Activated naive CD8-positive, alpha-beta T cell treated with anti-CD3 and anti-CD28 coated beads for 36 hours (primary cell): Measurements from ENCODE around the gene C12orf57. TPM values are rescaled to one million over a fixed set of nuclear protein-coding genes. Genes with fewer than 3 reads are reported as not detected.
"Not testable (repeated sequence)": the region's sequence is repeated elsewhere in the genome, so short reads cannot be mapped to it uniquely, and the experiment has no call there.

Experiments
- DNase-seq: peaks from one replicate; pipeline ENCODE4 v3.0.0; 2021
- H3K27ac Mint-ChIP-seq: one replicate; pipeline ENCODE4 v1.8.0; 2022; ENCODE audit warnings: mild to moderate bottlenecking, moderate library complexity, mixed read lengths
- H3K27me3 Mint-ChIP-seq: one replicate; pipeline ENCODE4 v1.8.0; 2022; ENCODE audit warnings: mild to moderate bottlenecking, mixed read lengths
- H3K36me3 Mint-ChIP-seq: one replicate; pipeline ENCODE4 v1.8.0; 2021; ENCODE audit warnings: mild to moderate bottlenecking, mixed read lengths
- H3K4me1 Mint-ChIP-seq: one replicate; pipeline ENCODE4 v1.8.0; 2021; ENCODE audit warnings: mixed read lengths
- H3K4me3 Mint-ChIP-seq: one replicate; pipeline ENCODE4 v1.8.0; 2022; ENCODE audit warnings: mild to moderate bottlenecking, moderate library complexity, mixed read lengths
- H3K9me3 Mint-ChIP-seq: one replicate; pipeline ENCODE4 v1.8.0; 2022; ENCODE audit warnings: mixed read lengths
- total RNA-seq, 2 experiments: library from RNA; stranded (reverse); gene quantifications; one replicate each; pipeline ENCODE4 v1.2.3, GENCODE V29; 2021

C12orf57 gene, protein sequence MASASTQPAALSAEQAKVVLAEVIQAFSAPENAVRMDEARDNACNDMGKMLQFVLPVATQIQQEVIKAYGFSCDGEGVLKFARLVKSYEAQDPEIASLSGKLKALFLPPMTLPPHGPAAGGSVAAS
- 100 to 1,000 TPM; 203 to 208 TPM for total RNA-seq

- H3K4me3 Mint-ChIP-seq, result peak within 1 kb of the TSS; percentile 84
- H3K27me3 Mint-ChIP-seq, result peaks cover 4% of the 10 kb centered on the region
- H3K27ac Mint-ChIP-seq, result peak within 1 kb of the TSS; percentile 93
- peak; percentile 89 for DNase-seq
- H3K4me1 Mint-ChIP-seq, result peaks cover 53% of the 10 kb centered on the region
- H3K9me3 Mint-ChIP-seq, result no peaks in the 10 kb centered on the region
- H3K36me3 Mint-ChIP-seq, result peaks cover 20% of the 10 kb centered on the region
Observed at GRCh38 chr12:6943722-6944380, at the start of gene C12orf57, which contains the start of gene RNU7-1. Gene C12orf57, plus strand, starts transcription at chr12:6944022. Its CDS starts 100 bp downstream, at chr12:6944122. Gene RNU7-1, plus strand, starts transcription at chr12:6943816.

GRCh38 chr12:6894321-6894720 is 49.5 kb upstream of the C12orf57 start:
- DNase-seq, result no peak
- H3K36me3 Mint-ChIP-seq, result peaks cover 1% of the 10 kb centered on the region
- H3K9me3 Mint-ChIP-seq, result no peaks in the 10 kb centered on the region
- H3K27ac Mint-ChIP-seq, result no peak overlapping the region
- no peak overlapping the region for H3K4me3 Mint-ChIP-seq
- H3K4me1 Mint-ChIP-seq, result peaks cover 19% of the 10 kb centered on the region
- H3K27me3 Mint-ChIP-seq, result no peaks in the 10 kb centered on the region

DNA sequence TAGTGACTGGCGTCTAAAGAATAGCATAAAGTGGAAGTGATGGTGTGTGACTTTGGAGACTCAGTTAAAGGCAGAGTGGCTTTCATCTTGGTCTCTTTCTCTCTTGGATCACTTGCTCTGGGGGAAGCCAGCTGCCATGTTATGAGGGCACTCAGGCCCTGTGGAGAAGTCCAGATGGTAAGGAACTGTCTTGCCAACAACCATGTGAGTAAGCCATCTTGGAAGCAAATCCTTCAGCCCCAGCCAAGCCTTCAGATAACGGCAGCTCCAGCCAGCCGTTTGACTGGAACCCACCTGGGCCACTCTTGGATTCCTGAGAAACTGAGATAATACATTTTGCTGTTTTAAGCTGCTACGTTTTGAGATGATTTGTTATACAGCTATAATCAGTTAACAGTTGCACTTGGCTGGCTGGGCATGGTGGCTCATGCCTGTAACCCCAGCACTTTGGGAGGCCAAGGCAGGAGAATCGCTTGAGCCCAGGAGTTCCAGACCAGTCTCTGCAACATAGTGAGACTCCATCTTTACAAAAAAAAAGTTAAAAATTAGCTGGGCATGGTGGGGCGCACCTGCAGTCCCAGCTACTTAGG is 46.9 kb upstream of the C12orf57 start:
- DNase-seq, result no peak
- peaks cover 1% of the 10 kb centered on the region for H3K36me3 Mint-ChIP-seq
- H3K27me3 Mint-ChIP-seq, result no peaks in the 10 kb centered on the region
- no peak overlapping the region for H3K4me3 Mint-ChIP-seq
- peaks cover 18% of the 10 kb centered on the region for H3K4me1 Mint-ChIP-seq
- H3K9me3 Mint-ChIP-seq, result no peaks in the 10 kb centered on the region
- H3K27ac Mint-ChIP-seq, result no peak overlapping the region

DNA sequence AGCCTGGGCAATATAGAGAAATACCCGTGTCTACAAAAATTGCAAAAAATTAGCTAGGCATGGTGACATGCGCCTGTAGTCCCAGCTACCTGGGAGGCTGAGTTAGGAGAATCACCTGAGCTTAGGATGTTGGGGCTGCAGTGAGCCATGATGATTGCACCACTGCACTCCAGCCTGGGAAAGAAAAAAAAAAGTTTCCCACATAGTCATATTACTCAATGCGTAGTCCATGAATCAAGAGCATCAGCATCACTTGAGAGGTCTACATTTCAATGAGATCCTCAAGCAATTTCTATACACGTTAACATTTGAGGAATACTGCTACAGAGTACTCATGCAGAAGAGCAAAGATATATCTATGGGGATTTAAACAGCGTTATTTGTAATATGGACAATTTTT is 44.4 kb upstream of the C12orf57 start:
- Mint-ChIP-seq H3K27ac (no peak overlapping the region), H3K36me3 (no peaks in the 10 kb centered on the region), H3K4me3 (no peak overlapping the region), H3K27me3 (no peaks in the 10 kb centered on the region), H3K9me3 (no peaks in the 10 kb centered on the region), H3K4me1 (peaks cover 12% of the 10 kb centered on the region)
- no peak for DNase-seq

- H3K27ac Mint-ChIP-seq, result no peak overlapping the region
Observed at GRCh38 chr12:6899837-6900519, 43.8 kb upstream of the C12orf57 start.

GRCh38 chr12:6902448-6902847 is 41.4 kb upstream of the C12orf57 start:
- H3K27ac Mint-ChIP-seq, result no peak overlapping the region

More at GRCh38 chr12:6899837-6900519, 43.8 kb upstream of the C12orf57 start:
- H3K27me3 Mint-ChIP-seq, result no peaks in the 10 kb centered on the region
- H3K4me3 Mint-ChIP-seq, result no peak overlapping the region
- no peaks in the 10 kb centered on the region for H3K36me3 Mint-ChIP-seq
- H3K9me3 Mint-ChIP-seq, result no peaks in the 10 kb centered on the region
- H3K4me1 Mint-ChIP-seq, result peaks cover 12% of the 10 kb centered on the region
- peak; percentile 30 for DNase-seq

GRCh38 chr12:6903722-6904121 is 40.1 kb upstream of the C12orf57 start:
- H3K36me3 Mint-ChIP-seq, result no peaks in the 10 kb centered on the region
- no peaks in the 10 kb centered on the region for H3K9me3 Mint-ChIP-seq
- no peaks in the 10 kb centered on the region for H3K27me3 Mint-ChIP-seq

More at GRCh38 chr12:6902448-6902847, 41.4 kb upstream of the C12orf57 start:
- Mint-ChIP-seq H3K27me3 (no peaks in the 10 kb centered on the region), H3K4me1 (peaks cover 12% of the 10 kb centered on the region), H3K36me3 (no peaks in the 10 kb centered on the region), H3K9me3 (no peaks in the 10 kb centered on the region), H3K4me3 (no peak overlapping the region)
- DNase-seq, result no peak

GRCh38 chr12:6904280-6905276 is 39.2 kb upstream of the C12orf57 start, which contains the start of gene LRRC23:
Gene LRRC23, plus strand, starts transcription at chr12:6904822. Its CDS starts 812 bp downstream, at chr12:6905634.
- H3K4me3 Mint-ChIP-seq, result no peak within 1 kb of the TSS
- peaks cover 10% of the 10 kb centered on the region for H3K4me1 Mint-ChIP-seq
- no peaks in the 10 kb centered on the region for H3K27me3 Mint-ChIP-seq
- H3K27ac Mint-ChIP-seq, result no peak within 1 kb of the TSS
- H3K36me3 Mint-ChIP-seq, result no peaks in the 10 kb centered on the region
- no peaks in the 10 kb centered on the region for H3K9me3 Mint-ChIP-seq
- peak; percentile 97 for DNase-seq

More at GRCh38 chr12:6903722-6904121, 40.1 kb upstream of the C12orf57 start:
- Mint-ChIP-seq H3K4me3 (no peak overlapping the region), H3K4me1 (peaks cover 12% of the 10 kb centered on the region), H3K27ac (no peak overlapping the region)
- DNase-seq, result no peak

DNA sequence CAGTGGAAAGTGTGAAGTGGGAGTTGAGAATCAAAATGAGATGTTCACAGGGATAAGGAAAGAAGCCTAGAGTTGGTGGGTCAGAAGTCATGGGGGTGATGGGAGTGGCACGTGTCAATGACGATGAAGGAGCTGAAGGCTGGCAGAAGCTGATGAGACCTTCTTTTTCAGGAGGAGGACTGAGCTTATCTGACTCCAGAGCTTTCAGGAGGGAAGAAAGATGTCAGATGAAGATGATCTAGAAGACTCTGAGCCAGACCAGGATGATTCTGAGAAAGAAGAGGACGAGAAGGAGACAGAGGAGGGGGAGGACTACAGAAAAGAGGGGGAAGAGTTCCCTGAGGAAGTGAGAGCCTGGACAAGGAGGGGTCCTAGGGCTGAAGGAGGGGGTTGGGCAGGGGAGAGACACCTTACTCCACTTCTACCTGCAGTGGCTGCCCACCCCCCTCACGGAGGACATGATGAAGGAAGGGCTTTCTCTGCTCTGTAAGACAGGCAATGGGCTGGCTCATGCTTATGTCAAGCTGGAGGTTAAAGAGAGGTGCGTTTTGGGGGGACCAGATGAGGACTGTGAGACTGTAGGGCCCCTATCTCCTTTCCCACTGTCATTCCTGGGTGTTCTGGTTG is 38.3 kb upstream of the C12orf57 start:
- Mint-ChIP-seq H3K27ac (no peak overlapping the region), H3K36me3 (no peaks in the 10 kb centered on the region), H3K27me3 (no peaks in the 10 kb centered on the region), H3K4me3 (no peak overlapping the region), H3K4me1 (peaks cover 2% of the 10 kb centered on the region), H3K9me3 (no peaks in the 10 kb centered on the region)
- no peak for DNase-seq

DNA sequence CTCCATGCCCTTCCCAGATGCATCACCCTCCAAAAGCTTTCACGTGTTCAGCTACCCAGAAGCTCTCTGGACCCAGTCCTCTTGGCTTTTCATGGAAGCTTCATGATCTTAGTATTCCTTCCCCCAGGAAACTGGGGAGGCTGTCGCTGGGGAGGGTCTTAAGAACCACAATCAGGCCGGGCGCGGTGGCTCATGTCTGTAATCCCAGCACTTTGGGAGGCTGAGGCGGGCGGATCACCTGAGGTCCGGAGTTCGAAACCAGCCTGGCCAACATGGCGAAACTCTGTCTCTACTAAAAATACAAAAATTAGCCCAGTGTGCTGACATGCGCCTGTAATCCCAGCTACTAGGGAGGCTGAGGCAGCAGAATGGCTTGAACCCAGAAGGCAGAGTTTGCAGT is 35.7 kb upstream of the C12orf57 start:
- not testable (repeated sequence) for H3K4me3 Mint-ChIP-seq, DNase-seq, H3K36me3 Mint-ChIP-seq, H3K27ac Mint-ChIP-seq, H3K27me3 Mint-ChIP-seq, H3K4me1 Mint-ChIP-seq, H3K9me3 Mint-ChIP-seq

DNA sequence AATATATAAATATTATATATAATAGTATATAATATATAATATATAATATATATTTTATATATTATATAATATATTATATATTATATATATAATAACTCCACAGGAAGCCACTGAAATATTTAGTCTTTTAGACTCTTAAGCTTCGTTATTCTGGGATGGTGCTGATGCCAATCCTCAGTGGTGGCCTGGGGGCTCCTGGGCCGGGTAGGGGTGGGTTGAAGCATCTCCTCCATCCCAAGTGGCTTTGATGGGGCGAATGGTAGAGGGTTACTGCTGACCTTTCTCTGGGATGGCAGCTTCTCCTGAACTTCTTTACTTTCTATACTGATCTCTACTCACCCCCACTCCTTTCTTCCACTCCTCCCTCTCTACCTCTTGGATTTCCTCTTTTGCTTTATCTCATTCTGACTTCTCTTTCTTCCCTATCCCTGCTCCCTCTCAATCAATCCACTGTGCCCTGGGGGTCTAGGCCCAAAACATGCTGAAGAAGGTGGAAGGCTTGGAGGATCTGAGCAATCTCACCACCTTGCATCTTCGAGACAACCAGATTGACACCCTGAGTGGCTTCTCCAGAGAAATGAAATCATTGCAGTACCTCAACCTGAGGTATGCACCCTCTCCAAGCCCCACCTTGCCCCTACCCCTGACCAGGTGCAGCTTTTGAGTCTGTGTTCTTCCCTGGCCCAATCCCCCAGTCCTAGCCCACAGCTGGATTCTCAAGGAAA is 34.2 kb upstream of the C12orf57 start:
- Mint-ChIP-seq H3K4me3 (no peak overlapping the region), H3K27ac (no peak overlapping the region), H3K9me3 (no peaks in the 10 kb centered on the region), H3K36me3 (no peaks in the 10 kb centered on the region), H3K27me3 (no peaks in the 10 kb centered on the region), H3K4me1 (peaks cover 12% of the 10 kb centered on the region)
- no peak for DNase-seq

GRCh38 chr12:6912164-6912935 is 31.5 kb upstream of the C12orf57 start:
- Mint-ChIP-seq H3K27ac (no peak overlapping the region), H3K36me3 (peaks cover 22% of the 10 kb centered on the region), H3K27me3 (no peaks in the 10 kb centered on the region), H3K4me1 (peaks cover 23% of the 10 kb centered on the region), H3K4me3 (peak overlapping the region; percentile 59), H3K9me3 (no peaks in the 10 kb centered on the region)
- DNase-seq, result no peak
